H9 (cell line): Measurements from ENCODE around the gene TSGA10IP. TPM values are rescaled to one million over a fixed set of nuclear protein-coding genes. Genes with fewer than 3 reads are reported as not detected.
A peak's percentile ranks its signal among the peaks of the same experiment; 100 is the strongest.

Experiments
- DNase-seq: peaks from one replicate; pipeline ENCODE4 v3.0.0-alpha.2; 2017
- H2AFZ ChIP-seq: one replicate; pipeline ENCODE4 v1.6.1; 2013; ENCODE audit warnings: mild to moderate bottlenecking, low read length, control low read depth, moderate library complexity
- H2AK5ac ChIP-seq: 2 replicates; pipeline ENCODE4 v1.6.1; 2013; ENCODE audit warnings: low read length, control low read depth, mixed read lengths; ENCODE audit not compliant: insufficient read length
- H2BK120ac ChIP-seq: one replicate; pipeline ENCODE4 v1.6.1; 2013; ENCODE audit warnings: low read depth, mild to moderate bottlenecking, low read length, control low read depth, inconsistent platforms; ENCODE audit not compliant: poor library complexity, severe bottlenecking
- H2BK12ac ChIP-seq: 2 replicates; pipeline ENCODE4 v1.6.1; 2013; ENCODE audit warnings: low read length, control low read depth, mixed read lengths, low read depth; ENCODE audit not compliant: insufficient read length
- H2BK15ac ChIP-seq: 2 replicates; pipeline ENCODE4 v1.6.1; 2013; ENCODE audit warnings: low read depth, low read length, control low read depth
- H2BK20ac ChIP-seq: one replicate; pipeline ENCODE4 v1.6.1; 2013; ENCODE audit warnings: low read depth, mild to moderate bottlenecking, low read length, control low read depth, inconsistent platforms; ENCODE audit not compliant: poor library complexity, severe bottlenecking
- H2BK5ac ChIP-seq: 2 replicates; pipeline ENCODE4 v1.6.1; 2013; ENCODE audit warnings: low read length, control low read depth, mixed read lengths; ENCODE audit not compliant: insufficient read length
- H3K14ac ChIP-seq: 2 replicates; pipeline ENCODE4 v1.6.1; 2013; ENCODE audit warnings: low read length, control low read depth; ENCODE audit not compliant: insufficient read depth
- H3K18ac ChIP-seq: 2 replicates; pipeline ENCODE4 v1.6.1; 2013; ENCODE audit warnings: low read depth, mild to moderate bottlenecking, mixed read lengths, low read length, control low read depth; ENCODE audit not compliant: insufficient read length
- H3K23ac ChIP-seq: 2 replicates; pipeline ENCODE4 v1.6.1; 2013; ENCODE audit warnings: low read length, control low read depth, mixed read lengths, low read depth; ENCODE audit not compliant: insufficient read length
- H3K23me2 ChIP-seq: 2 replicates; pipeline ENCODE4 v1.6.1; 2013; ENCODE audit warnings: low read depth, mild to moderate bottlenecking, mixed read lengths, low read length, control low read depth; ENCODE audit not compliant: insufficient read length, poor library complexity, severe bottlenecking
- H3K27ac ChIP-seq: 2 replicates; pipeline ENCODE4 v1.5.1; 2013; ENCODE audit warnings: low read length, control low read depth, mixed read lengths, low read depth; ENCODE audit not compliant: insufficient read length
- H3K27me3 ChIP-seq: 2 replicates; pipeline ENCODE4 v1.6.1; 2013; ENCODE audit warnings: low read length, control low read depth, inconsistent platforms; ENCODE audit not compliant: insufficient read depth
- H3K4ac ChIP-seq: 2 replicates; pipeline ENCODE4 v1.6.1; 2013; ENCODE audit warnings: low read depth, mild to moderate bottlenecking, control low read depth, inconsistent platforms, low read length, moderate library complexity
- H3K4me1 ChIP-seq: 2 replicates; pipeline ENCODE4 v1.6.1; 2013; ENCODE audit warnings: low read length, control low read depth, inconsistent platforms; ENCODE audit not compliant: insufficient read depth
- H3K4me2 ChIP-seq: 2 replicates; pipeline ENCODE4 v1.6.1; 2013; ENCODE audit warnings: low read length, control low read depth, mixed read lengths; ENCODE audit not compliant: insufficient read length, insufficient read depth
- H3K56ac ChIP-seq: 2 replicates; pipeline ENCODE4 v1.6.1; 2013; ENCODE audit warnings: low read depth, mild to moderate bottlenecking, mixed read lengths, low read length, control low read depth; ENCODE audit not compliant: insufficient read length
- H3K79me1 ChIP-seq: 2 replicates; pipeline ENCODE4 v1.6.1; 2013; ENCODE audit warnings: low read depth, mild to moderate bottlenecking, moderate library complexity, low read length, control low read depth, inconsistent platforms; ENCODE audit not compliant: insufficient read depth, poor library complexity, severe bottlenecking
- H3K79me2 ChIP-seq: 2 replicates; pipeline ENCODE4 v1.6.1; 2013; ENCODE audit warnings: low read length, control low read depth, inconsistent platforms; ENCODE audit not compliant: insufficient read depth
- H3K9ac ChIP-seq: 2 replicates; pipeline ENCODE4 v1.6.1; 2013; ENCODE audit warnings: low read length, control low read depth, mixed read lengths; ENCODE audit not compliant: insufficient read length; ENCODE audit errors: extremely low read depth
- H3K9me3 ChIP-seq: one replicate; pipeline ENCODE4 v1.6.1; 2013; ENCODE audit warnings: low read depth, low read length, inconsistent platforms; ENCODE audit not compliant: control insufficient read depth
- H3T11ph ChIP-seq: one replicate; pipeline ENCODE4 v1.6.1; 2013; ENCODE audit warnings: mild to moderate bottlenecking, low read length, control low read depth, inconsistent platforms
- H4K20me1 ChIP-seq: one replicate; pipeline ENCODE4 v1.6.1; 2013; ENCODE audit not compliant: control insufficient read depth, insufficient read length, insufficient read depth
- H4K5ac ChIP-seq: 2 replicates; pipeline ENCODE4 v1.6.1; 2013; ENCODE audit warnings: low read depth, mild to moderate bottlenecking, mixed read lengths, low read length, control low read depth; ENCODE audit not compliant: insufficient read length
- H4K8ac ChIP-seq: replicated peaks from 2 replicates; pipeline ENCODE4 v1.6.1; 2013; ENCODE audit warnings: low read length, control low read depth, mixed read lengths, low read depth; ENCODE audit not compliant: insufficient read length
- H4K91ac ChIP-seq: 2 replicates; pipeline ENCODE4 v1.6.1; 2013; ENCODE audit warnings: low read depth, mild to moderate bottlenecking, moderate library complexity, mixed read lengths, low read length, control low read depth; ENCODE audit not compliant: insufficient read length
- H3K27ac Mint-ChIP-seq, 3 experiments: 2 replicates in 2 of 3; 3 replicates in 1 of 3; pipeline ENCODE4 v1.8.0; 2020 to 2021; ENCODE audit warnings: mixed read lengths in 3 of 3, mild to moderate bottlenecking in 1 of 3, moderate library complexity in 1 of 3
- H3K27me3 Mint-ChIP-seq: 2 replicates; pipeline ENCODE4 v1.8.0; 2021; ENCODE audit warnings: low read depth, mild to moderate bottlenecking, moderate library complexity, mixed read lengths
- H3K36me3 Mint-ChIP-seq, 3 experiments: 2 replicates in 2 of 3; 3 replicates in 1 of 3; pipeline ENCODE4 v1.8.0; 2020 to 2021; ENCODE audit warnings: low read depth in 3 of 3, mixed read lengths in 3 of 3; ENCODE audit not compliant: insufficient read depth in 1 of 3
- H3K4me1 Mint-ChIP-seq, 2 experiments: 2 replicates each; pipeline ENCODE4 v1.8.0; 2020; ENCODE audit warnings: mixed read lengths in 2 of 2
- H3K4me3 Mint-ChIP-seq, 2 experiments: 2 replicates in 1 of 2; 3 replicates in 1 of 2; pipeline ENCODE4 v1.8.0; 2020 to 2021; ENCODE audit warnings: mild to moderate bottlenecking in 2 of 2, mixed read lengths in 2 of 2, moderate library complexity in 1 of 2
- H3K9me3 Mint-ChIP-seq, 2 experiments: 2 replicates in 1 of 2; 3 replicates in 1 of 2; pipeline ENCODE4 v1.8.0; 2020; ENCODE audit warnings: mild to moderate bottlenecking in 2 of 2, mixed read lengths in 2 of 2, moderate library complexity in 1 of 2
- CTCF ChIP-seq: fragments of 200-600 bp; sonication (generic); conservative IDR thresholded peaks from 3 replicates; pipeline ENCODE4 v1.8.0; 2021; ENCODE audit warnings: antibody characterized with exemption, mild to moderate bottlenecking
- WGBS: extraction: QIAGEN DNeasy Blood & Tissue Kit; methylation state at CpG from one replicate; pipeline ENCODE4 v1.1.7; 2013; ENCODE audit warnings: missing lambda C conversion rate, low lambda C conversion rate, mixed read lengths; ENCODE audit not compliant: insufficient read length; ENCODE audit errors: extremely low coverage; 5-methylcytosine and 5-hydroxymethylcytosine counted together
- total RNA-seq: library from RNA; stranded (reverse); gene quantifications from 2 replicates; pipeline ENCODE4 v1.2.1, GENCODE V29; 2021

TSGA10IP gene
- total RNA-seq, 1 experiment from 2014 or later = 2.2 TPM

GRCh38 chr11:65919573-65920371, 25.5 kb upstream of the TSGA10IP start:
- Histone ChIP-seq H3K4ac (no peak overlapping the region), H2BK12ac (no peak overlapping the region), H4K91ac (no peak overlapping the region), H3K23me2 (peaks cover 11% of the 10 kb centered on the region), H3K79me2 (no peaks in the 10 kb centered on the region), H3K27ac (no peak overlapping the region), H3K9me3 (no peaks in the 10 kb centered on the region), H3K18ac (no peak overlapping the region), H4K8ac (no peak overlapping the region), H3K27me3 (no peaks in the 10 kb centered on the region), H2BK120ac (no peak overlapping the region), H3K14ac (no peak overlapping the region), H2AFZ (no peak overlapping the region), H2BK15ac (no peak overlapping the region), H3K56ac (no peak overlapping the region), H3K4me2 (peak overlapping the region; percentile 57), H3K79me1 (no peaks in the 10 kb centered on the region), H3K9ac (no peak overlapping the region), H2AK5ac (no peak overlapping the region), H4K20me1 (no peaks in the 10 kb centered on the region), H2BK5ac (no peak overlapping the region), H3K23ac (no peak overlapping the region), H3K4me1 (no peaks in the 10 kb centered on the region; the same call in 1 of the 2 replicates), H2BK20ac (no peak overlapping the region), H4K5ac (no peak overlapping the region), H3T11ph (no peak overlapping the region)
- peaks cover 2% of the 10 kb centered on the region for H3K27me3 Mint-ChIP-seq
- H3K36me3 Mint-ChIP-seq = peaks cover 1 to 25% (median 23%) of the 10 kb centered on the region in 3 experiments; a peak in 6 of 7 replicates
- peaks cover 19 to 26% of the 10 kb centered on the region in 2 experiments for H3K4me1 Mint-ChIP-seq
- no peaks in the 10 kb centered on the region; a peak in 1 of 5 replicates for H3K9me3 Mint-ChIP-seq
- WGBS = no CpG with 5 or more reads among the region's 60 CpGs
- H3K4me3 Mint-ChIP-seq = peak overlapping the region; percentile 84 to 93
- peak overlapping the region in 1 of 3 experiments; percentile 85; a peak in 1 of 7 replicates for H3K27ac Mint-ChIP-seq
- no peak for TF ChIP-seq CTCF
- DNase-seq = peak; percentile 54
